GM21528 (cell line): Measurements from ENCODE around the gene ERCC6L2.

Experiments used
- ATAC-seq: cut with Tn5 transposase; IDR thresholded peaks from one replicate; pipeline ENCODE4 v1.9.1; 2021; ENCODE audit warnings: mild to moderate bottlenecking, moderate library complexity; ENCODE audit not compliant: unreplicated experiment, low FRiP score

ERCC6L2 gene

DNA sequence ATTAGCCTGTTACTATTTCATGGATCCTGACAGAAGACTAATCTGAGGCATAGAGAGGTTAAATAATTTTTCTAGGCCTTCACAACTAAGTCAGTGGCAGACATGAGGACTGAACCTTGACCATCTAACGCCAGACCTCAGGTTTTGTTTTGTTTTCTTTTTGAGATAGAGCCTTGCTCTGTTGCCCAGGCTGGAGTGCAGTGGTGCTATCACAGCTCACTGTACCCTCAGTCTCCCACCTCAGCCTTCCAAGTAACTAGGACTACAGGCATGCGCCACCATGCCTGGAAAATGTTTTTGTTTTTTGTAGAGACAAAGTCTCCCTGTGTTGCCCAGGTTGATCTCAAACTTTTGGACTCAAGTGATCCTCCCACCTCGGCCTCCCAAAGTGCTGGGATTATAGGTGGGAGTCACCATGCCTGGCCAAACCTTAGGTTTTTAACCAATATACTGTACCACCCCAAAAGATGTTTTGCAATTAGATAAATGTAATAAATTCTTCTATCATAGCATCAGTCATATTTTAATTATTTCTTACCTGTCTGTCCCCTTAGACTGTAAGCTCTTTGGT is 35.4 kb downstream of the ERCC6L2 start:
- no peak for ATAC-seq

DNA sequence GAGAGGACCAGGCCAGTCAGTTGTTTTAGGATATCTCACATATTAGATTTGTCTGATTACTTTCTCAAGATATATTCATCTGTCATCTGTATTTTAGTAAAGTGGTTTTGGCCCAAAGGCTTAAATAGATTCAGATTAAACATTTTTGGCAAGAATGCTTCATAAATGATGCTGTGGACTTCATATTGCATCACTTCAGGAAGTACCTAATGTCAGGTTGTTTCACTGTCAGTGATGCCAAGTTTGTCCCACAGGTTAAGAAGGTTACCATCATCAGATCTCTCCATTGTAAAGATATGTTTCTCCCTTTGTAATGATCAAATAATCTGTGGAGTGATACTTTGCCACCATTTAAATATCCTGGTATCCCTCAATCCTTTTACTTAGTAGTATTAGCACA is 37.3 kb downstream of the ERCC6L2 start:
- ATAC-seq, result no peak

DNA sequence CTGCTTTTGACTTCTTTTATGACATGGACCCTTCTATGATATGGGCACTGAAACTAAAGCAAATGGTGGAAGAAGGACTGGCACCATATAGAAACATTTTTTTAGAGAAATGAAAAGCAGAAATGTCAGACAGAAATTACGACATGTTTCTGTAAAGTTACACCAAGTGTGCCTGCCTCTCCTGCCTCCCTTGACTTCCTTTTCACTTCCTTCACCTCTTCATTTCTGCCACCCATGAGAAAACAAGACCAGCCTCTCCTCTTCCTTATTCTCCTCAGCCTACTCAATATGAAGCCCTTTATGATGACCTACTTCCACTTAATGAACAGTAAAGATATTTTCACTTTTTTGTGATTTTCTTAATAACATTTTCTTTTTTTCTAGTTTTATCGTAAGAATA is 44.5 kb downstream of the ERCC6L2 start:
- no peak for ATAC-seq

DNA sequence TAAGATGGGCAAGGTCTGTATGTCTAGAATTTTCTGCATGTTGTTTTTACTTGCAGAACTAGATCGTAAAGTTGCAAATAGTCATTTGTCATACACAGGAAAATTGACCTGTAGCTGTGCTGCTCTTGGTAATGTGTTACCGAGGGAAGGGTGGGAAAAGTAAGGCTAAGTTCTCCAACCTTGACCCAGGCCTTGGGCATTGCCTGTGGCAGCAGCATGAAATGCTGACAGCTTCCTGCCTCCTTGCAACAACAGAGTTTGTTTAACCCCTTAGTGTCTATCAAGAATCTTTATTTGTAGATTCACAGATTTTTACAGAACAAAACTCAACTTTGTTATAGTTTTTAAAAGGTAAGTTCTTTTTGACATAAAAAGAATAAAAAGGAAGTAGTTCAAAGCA is 48.3 kb downstream of the ERCC6L2 start:
- ATAC-seq, result no peak

DNA sequence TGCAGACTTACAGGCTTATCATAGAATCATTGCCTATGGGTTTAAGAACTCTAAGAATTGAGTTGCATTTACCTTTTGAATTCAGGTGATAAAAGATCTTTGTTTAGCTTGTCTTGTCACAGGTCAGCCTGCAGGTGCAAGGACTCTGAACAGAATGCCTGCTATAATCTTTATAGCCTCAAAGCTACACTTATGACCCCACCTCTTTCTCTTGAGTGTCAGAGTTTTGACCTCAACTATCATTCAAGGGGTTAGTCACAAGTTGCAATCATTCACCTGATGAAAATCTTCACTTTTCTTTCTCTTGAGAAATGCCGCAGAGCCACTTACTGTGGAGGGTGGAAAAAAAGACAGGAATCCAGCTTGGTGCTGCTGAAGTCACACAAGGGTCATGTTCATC is 49.5 kb downstream of the ERCC6L2 start:
- no peak for ATAC-seq

DNA sequence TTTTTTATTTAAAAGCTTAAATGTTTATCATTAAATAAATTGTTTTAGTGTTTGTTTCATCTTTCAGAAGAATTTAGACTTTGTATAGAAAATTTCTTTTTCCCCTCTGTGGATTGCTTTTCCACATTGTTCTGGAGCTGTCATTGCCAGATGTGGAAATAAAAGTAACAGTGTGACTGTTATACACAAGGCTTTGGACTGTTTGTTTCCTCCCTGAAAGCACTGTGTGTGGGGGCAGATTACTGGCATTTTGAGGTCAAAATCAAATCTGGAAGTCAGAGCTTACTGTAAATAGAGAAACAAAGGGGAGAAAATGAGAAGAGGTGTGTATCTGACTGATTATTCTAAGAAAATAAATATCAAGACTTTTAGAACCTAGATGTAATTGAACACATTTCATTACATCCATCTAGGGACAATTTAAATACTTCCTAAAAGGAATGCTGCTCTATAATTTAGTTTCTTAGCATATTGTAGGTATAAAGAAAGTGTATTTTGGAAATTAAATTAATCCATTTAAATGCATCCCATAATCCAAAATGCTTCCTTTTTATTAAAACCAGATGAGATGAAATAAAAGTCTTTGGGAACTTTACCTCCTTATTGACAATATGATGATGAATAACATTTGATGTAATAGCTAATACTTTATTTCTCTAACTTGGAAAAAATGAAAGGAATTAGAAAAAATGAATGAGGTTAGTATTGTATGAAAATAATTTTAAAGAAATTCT is 51.9 kb downstream of the ERCC6L2 start:
- no peak for ATAC-seq

DNA sequence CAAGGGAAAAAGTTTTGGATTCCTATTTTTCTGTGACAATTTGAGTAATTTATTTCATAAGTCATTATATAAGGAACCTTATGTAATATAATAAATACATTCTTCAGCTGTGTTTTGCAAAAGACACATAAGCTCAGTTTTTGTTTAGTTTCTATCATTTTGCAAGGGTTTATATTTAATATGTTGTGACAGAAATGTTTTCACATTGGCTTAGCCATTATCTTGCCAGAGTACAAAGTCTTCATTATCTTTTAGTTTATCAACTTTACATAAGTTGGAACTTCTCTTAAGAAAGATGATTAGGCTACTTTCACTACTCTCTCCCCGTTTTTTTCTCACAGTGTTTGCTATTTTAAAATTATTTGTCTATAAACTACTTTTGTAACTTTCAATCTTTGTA is 54.8 kb downstream of the ERCC6L2 start:
- no peak for ATAC-seq

DNA sequence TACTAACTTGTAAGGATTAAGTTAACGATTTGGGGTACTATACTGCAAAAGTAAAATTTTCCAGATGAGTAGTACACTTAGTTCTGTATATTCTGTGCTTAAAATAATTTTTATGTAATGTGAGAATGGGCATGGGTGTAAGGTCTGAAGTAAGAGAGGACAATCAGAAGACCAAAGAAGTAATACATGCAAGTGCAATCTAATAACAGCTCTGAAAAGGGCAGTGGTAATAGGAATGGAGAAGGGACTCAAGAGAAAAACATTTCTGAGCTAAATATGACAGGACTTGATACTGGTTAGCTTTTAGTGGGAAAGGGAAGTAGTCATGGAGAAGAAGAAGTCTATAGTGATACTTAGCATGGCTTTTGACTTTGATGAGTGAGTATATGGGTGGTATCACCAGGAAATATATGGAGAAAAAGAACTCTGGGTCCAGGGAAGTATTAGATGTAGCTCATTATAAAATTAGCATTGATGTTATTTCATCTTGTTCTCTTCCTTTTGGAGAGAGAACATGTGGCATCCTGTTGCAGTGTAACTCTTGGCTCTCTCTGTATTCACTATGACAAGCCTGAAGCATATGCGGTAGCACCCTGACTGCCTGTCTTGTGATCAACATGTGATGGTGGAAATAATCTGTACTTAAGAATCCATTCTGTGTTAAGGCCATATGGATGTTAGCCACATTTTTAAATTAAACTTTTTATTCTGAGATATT is 60.5 kb downstream of the ERCC6L2 start:
- no peak for ATAC-seq

DNA sequence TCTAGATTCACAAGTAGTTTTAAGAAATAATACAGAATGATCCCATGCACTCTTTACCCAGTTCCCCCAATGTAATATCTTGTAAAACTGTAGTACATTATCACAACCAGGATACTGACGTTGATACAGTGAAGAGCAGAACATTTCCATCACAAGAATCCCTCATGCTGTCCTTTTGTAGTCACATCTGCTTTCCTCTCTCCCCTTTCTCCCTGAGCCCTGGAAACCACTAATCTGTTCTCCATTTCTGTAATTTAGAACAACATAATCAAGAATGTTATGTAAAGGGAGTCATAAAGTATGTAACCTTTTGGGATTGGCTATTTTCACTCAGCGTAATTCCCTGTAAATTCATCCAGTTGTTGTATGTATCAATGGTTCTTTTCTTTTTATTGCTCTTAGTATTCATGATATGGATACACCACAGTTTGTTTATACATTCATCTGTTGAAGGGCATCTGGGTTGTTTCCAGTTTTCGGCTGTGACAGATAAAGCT is 61.1 kb downstream of the ERCC6L2 start:
- no peak for ATAC-seq

DNA sequence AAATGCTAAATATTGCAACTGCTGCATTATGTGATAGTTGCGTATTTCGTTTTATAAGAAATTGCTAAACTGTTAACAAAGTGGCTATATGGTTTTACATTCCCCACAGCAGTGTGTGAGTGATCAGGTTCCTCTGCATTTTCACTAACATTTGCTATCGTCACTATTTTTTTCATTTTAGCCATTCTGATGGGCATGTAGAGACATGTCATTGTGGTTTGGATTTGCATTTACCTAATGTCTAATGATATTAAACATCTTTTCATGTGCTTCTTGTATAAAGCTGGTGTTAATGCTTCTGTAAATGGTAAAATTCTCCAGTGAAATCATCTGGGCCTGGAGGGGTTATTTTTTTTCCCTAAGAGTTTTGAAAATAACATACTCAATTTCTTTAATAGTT is 61.6 kb downstream of the ERCC6L2 start:
- ATAC-seq, result no peak

DNA sequence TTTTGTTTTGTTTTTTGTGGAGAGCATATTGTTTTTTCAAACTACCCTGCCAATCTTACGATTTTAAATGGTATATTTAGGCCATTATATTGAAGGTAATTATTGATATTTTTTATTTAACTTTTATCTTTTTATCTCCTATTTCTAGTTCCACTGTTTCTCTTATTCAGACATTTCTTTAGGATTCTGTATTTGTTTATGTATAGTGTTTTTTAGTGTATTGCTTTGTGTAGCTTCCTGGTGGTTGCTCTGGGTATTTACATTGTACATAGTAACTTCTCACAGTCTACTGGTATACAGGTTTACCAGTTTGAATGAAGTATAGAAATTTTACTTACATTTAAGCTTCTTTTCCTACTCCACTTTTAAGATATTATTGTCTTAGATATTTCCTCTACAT is 63.2 kb downstream of the ERCC6L2 start:
- ATAC-seq, result no peak

DNA sequence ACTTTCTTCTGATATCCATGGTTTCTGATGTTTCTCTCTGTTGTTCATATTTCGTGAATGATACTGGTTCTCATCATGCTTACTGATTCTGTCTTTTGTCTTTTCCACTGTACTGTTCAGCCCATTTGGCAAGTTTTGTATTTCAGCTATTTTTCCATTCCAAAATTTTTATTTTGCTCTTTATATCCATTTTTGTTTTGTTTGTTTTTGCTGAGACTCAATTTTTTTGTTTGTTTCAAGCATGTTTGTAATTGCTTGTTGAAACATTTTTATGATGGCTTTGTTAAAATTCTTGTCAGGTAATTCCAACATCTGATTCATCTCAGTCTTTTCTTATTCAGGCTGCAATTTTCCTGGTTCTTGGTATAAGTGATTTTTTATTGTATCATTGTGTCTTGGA is 64.0 kb downstream of the ERCC6L2 start:
- ATAC-seq, result no peak

DNA sequence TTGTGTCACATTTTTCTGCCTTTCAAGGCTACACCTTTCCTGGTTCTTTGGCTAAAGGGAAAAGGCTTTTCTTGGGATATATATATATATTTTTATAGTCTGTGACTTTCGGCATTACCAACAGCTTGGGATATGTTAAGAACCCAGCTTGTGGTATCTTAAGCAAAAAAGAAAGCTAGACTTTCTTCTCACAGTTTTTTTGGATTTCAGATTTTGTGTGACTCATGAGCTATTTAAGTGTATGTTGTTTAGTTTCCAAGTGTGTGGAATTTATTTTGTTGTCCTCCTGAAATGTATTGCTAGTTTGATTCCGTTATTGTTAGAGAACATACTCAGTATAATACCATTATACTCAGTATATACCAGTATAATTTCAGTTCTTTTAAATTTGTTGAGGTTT is 64.8 kb downstream of the ERCC6L2 start:
- ATAC-seq, result no peak

DNA sequence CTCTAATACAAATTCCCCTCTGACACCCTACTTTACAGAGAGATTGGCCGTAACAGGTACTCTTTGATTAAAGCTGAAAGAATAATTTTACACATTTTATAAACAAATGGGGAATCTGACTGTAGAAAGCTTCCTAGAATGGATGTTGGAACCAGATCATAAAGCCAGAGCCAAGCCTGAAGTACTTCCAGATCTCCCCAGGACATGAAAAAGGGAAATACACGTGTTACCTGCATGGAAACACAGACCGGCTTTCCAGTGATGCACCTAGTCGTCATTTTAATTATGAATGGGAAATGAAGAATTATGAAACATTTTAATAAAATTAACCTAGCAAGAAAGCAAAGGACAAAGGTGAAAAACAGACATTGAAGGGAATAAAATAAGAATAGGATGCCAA is 66.5 kb downstream of the ERCC6L2 start:
- ATAC-seq, result no peak

DNA sequence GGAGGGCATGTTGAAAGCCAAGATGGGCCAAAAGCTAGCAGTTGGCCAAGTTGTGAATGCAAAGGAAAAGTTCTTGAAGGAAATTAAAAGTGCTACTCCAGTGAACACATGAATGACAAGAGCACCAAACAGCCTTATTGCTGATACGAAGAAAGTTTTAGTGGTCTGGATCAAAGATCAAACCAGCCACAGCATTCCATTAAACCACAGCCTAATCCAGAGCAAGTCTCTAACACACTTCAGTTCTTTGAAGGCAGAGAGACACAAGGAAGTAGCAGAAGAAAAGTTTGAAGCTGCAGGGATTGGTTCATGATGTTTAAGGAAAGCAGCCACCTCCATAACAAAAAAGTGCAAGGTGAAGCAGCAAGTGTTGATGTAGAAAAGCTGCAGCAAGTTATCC is 71.6 kb downstream of the ERCC6L2 start:
- ATAC-seq, result no peak

DNA sequence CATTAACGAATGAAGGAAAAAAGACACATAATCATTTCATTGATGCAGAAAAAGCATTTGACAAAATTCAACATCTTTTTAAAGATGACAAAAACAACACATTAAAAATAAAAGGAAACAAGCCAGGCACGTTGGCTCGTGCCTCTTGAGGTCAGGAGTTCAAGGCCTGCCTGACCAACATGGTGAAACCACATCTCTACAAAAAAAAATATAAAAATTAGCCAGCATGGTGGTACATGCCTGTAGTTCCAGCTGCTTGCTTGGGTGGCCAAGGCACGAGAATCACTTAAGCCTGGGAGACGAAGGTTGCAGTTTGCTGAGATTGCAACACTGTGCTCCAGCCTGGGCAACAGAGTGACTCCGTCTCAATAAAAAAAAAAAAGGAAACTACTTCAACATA is 77.0 kb downstream of the ERCC6L2 start:
- no peak for ATAC-seq

DNA sequence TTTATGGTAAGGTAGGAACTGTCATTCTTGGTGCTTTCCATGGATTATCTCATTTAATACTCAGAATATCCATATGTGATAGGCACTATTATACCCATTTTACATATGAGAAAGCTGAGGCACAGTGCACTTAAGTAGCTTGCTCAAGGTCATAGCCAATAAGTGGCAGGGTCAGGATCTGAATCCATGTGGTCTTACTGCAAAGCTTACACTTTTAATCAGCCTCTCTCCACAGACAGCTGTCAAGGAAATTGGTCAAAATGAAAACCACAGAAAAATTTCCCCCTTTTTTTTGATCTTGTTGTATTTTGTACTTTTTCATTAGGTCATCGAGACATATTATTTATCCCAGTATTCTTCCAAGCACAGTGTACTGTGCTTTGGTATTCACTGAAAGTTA is 78.5 kb downstream of the ERCC6L2 start:
- ATAC-seq, result no peak

DNA sequence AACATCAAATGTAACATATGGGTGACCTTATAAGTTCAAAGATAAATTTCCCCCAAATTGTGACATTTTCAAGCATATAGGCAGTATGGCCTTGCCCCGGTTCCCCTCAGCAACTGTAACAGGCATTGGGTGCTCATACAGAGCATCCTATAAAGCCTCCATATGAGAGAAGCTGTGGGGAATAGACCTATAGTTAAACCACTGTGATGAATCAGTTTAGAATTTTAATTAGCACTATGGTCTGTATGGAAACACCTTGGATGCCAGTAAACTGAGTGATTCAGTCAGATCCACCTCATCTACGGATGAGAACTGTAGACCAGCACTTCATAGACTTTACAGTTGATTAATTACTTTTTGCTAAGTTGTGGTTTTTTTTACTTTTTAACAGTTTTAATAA is 79.4 kb downstream of the ERCC6L2 start:
- no peak for ATAC-seq

DNA sequence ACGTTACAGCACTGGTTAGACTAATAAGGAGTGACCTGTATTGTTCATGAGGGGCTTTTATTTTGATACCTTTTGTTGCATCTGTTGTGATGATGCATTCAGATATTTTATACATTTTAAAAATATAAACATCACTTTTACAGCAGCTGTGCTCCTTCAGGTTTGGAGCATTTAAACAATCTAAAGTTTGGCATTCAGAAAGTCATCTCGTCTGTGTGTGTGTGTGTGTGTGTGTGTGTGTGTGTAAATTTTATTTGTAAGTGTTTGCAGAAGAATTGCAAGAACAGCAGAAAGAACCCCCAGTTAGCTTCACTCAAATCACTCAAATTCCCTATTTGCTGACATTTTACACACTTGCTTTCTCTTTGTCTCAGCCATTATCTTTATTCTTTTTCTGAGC is 87.4 kb downstream of the ERCC6L2 start:
- ATAC-seq, result no peak

DNA sequence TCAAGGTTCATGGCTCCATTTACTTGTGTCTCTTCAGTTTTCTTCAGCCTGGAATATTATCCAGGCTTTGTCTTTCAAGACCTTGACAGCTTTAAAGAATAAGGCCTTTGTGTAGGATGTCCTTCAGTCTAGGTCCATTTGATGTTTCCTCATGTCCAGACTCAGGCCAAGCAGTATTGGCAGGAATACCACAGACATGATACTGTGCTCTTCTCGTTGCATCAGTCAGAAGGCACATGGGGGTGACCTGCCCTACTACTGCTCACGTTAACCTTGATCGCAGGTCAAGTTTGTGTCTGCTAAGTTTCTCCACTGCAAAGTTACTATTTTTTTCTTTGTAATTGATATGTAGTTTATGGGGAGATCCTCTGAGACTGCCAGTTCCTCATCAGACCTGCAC is 88.2 kb downstream of the ERCC6L2 start:
- no peak for ATAC-seq

DNA sequence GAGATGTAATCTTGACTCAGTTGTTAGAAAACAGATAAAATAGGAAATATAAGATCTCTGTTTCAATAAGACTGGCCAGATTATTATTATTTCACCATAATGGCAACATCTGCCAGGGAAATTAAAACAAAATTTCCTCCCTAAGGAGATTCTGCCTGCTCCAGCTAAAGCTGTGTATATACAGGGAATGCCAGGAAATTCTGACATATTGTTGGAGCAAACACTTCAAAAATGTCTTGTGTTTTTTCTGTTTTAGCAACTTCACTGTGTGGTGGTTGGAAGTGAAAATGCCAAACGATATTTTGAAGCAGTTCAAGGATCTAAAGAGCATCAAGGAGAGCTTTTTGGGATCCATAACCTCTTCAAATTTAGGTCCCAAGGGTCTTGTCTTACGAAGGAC is 90.8 kb downstream of the ERCC6L2 start:
- ATAC-seq, result no peak

DNA sequence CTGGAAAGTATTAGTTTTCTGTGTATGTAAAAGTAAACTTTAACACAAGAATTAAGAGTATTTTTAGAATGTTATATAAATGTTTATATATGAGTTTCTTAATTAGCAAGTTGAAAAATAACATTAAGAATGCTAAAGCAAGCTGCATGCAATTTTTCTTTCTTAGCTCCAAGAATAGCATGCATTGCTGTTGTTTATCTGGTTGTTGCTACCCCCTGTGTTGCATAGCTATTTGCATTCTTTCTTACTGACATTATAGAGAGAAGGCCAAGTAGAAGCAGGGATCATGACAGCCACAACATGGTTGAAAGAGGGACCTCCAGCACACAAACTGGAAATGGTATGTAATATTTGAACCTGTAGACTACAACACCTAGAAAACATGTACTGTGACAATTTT is 94.8 kb downstream of the ERCC6L2 start:
- no peak for ATAC-seq
